WTC11 (cell line): ENCODE results near the gene USP4. TPM values are rescaled to one million over a fixed set of nuclear protein-coding genes. Genes with fewer than 3 reads are reported as not detected.

Source experiments
- ATAC-seq: fragments of 200-7000 bp; cut with Tn5 transposase; 2 replicates; pipeline ENCODE4 v1.10.0; 2021; ENCODE audit warnings: mild to moderate bottlenecking, moderate library complexity
- CTCF ChIA-PET: fragments of 300-600 bp; sonication (Branson Sonifier 250); formaldehyde crosslinking; loops from one replicate; lab custom pipeline; 2021; ENCODE audit warnings: antibody characterized with exemption; lab: Charles Lee
- POLR2A ChIA-PET: fragments of 350-600 bp; sonication (Branson Sonifier 250); formaldehyde crosslinking; loops from one replicate; lab custom pipeline; 2021; ENCODE audit warnings: antibody characterized with exemption; lab: Charles Lee
- DNase-seq: peaks from one replicate; pipeline ENCODE4 v3.0.0; 2021; ENCODE audit warnings: low spot score
- H3K27ac Mint-ChIP-seq: 2 replicates; pipeline ENCODE4 v1.8.0; 2021; ENCODE audit warnings: mixed read lengths
- H3K27me3 Mint-ChIP-seq: 2 replicates; pipeline ENCODE4 v1.8.0; 2021; ENCODE audit warnings: low read depth, mild to moderate bottlenecking, moderate library complexity, mixed read lengths
- H3K36me3 Mint-ChIP-seq: 2 replicates; pipeline ENCODE4 v1.8.0; 2021; ENCODE audit warnings: mixed read lengths
- H3K4me1 Mint-ChIP-seq: 2 replicates; pipeline ENCODE4 v1.8.0; 2022; ENCODE audit warnings: mixed read lengths
- H3K4me3 Mint-ChIP-seq: 2 replicates; pipeline ENCODE4 v1.8.0; 2021; ENCODE audit warnings: mild to moderate bottlenecking, moderate library complexity, mixed read lengths
- H3K9me3 Mint-ChIP-seq: 2 replicates; pipeline ENCODE4 v1.8.0; 2021; ENCODE audit warnings: mixed read lengths
- ATF1 ChIP-seq: sonication (generic); formaldehyde crosslinking; IDR thresholded peaks from 2 replicates; pipeline ENCODE4 v1.8.1; 2023; ENCODE audit warnings: mild to moderate bottlenecking, moderate library complexity, missing genetic modification reagents
- CREB1 ChIP-seq: sonication (generic); formaldehyde crosslinking; IDR thresholded peaks from 2 replicates; pipeline ENCODE4 v1.8.0; 2023; ENCODE audit warnings: mild to moderate bottlenecking, missing genetic modification reagents
- GABPB1 ChIP-seq: sonication (generic); formaldehyde crosslinking; IDR thresholded peaks from 2 replicates; pipeline ENCODE4 v1.8.1; 2023; ENCODE audit warnings: mild to moderate bottlenecking, missing genetic modification reagents
- GTF2I ChIP-seq: fragments of 250-450 bp; sonication (Bioruptor Pico); conservative IDR thresholded peaks from 2 replicates; pipeline ENCODE4 v1.4.0; 2021; ENCODE audit warnings: mild to moderate bottlenecking
- SMAD4 ChIP-seq: sonication (generic); formaldehyde crosslinking; IDR thresholded peaks from 2 replicates; pipeline ENCODE4 v1.8.0; 2022; ENCODE audit warnings: mild to moderate bottlenecking, missing genetic modification reagents
- ZNF416 ChIP-seq: fragments of 250-450 bp; sonication (Bioruptor Pico); IDR thresholded peaks from 2 replicates; pipeline ENCODE4 v1.9.0; 2021; ENCODE audit warnings: mild to moderate bottlenecking, inconsistent platforms
- ZNF671 ChIP-seq: fragments of 250-450 bp; sonication (Bioruptor Pico); IDR thresholded peaks from 2 replicates; pipeline ENCODE4 v1.8.0; 2021; ENCODE audit warnings: mild to moderate bottlenecking
- total RNA-seq: library from RNA; stranded (reverse); gene quantifications from 3 replicates; pipeline ENCODE4 v1.2.3, GENCODE V29; 2021
- TF ChIP-seq, protein P1 (sequence below): sonication (generic); formaldehyde crosslinking; IDR thresholded peaks from 2 replicates; pipeline ENCODE4 v1.8.0; 2023; ENCODE audit warnings: missing genetic modification reagents
- TF ChIP-seq, protein P2 (sequence below): sonication (generic); formaldehyde crosslinking; IDR thresholded peaks from 2 replicates; pipeline ENCODE4 v1.8.0; 2023; ENCODE audit warnings: missing genetic modification reagents, mild to moderate bottlenecking, borderline replicate concordance
- TF ChIP-seq, protein P3 (sequence below): sonication (generic); formaldehyde crosslinking; IDR thresholded peaks from 2 replicates; pipeline ENCODE4 v1.8.1; 2022; ENCODE audit warnings: mild to moderate bottlenecking, moderate library complexity, missing genetic modification reagents
- TF ChIP-seq, protein P4 (sequence below): fragments of 250-450 bp; sonication (Bioruptor Pico); IDR thresholded peaks from 2 replicates; pipeline ENCODE4 v2.1.2; 2022; ENCODE audit warnings: mild to moderate bottlenecking, moderate library complexity
- TF ChIP-seq, protein P5 (sequence below): sonication (generic); formaldehyde crosslinking; IDR thresholded peaks from 2 replicates; pipeline ENCODE4 v1.8.1; 2023; ENCODE audit warnings: mild to moderate bottlenecking, missing genetic modification reagents
- TF ChIP-seq, protein P6 (sequence below): sonication (generic); formaldehyde crosslinking; IDR thresholded peaks from 2 replicates; pipeline ENCODE4 v1.8.1; 2023; ENCODE audit warnings: mild to moderate bottlenecking, missing genetic modification reagents, borderline replicate concordance
- TF ChIP-seq, protein P7 (sequence below): sonication (generic); formaldehyde crosslinking; conservative IDR thresholded peaks from 2 replicates; pipeline ENCODE4 v1.8.1; 2022; ENCODE audit warnings: mild to moderate bottlenecking, missing genetic modification reagents
- TF ChIP-seq, protein P8 (sequence below): sonication (generic); formaldehyde crosslinking; IDR thresholded peaks from 2 replicates; pipeline ENCODE4 v1.8.1; 2023; ENCODE audit warnings: mild to moderate bottlenecking, missing genetic modification reagents, moderate library complexity
- TF ChIP-seq, protein P9 (sequence below): fragments of 250-450 bp; sonication (Bioruptor Pico); conservative IDR thresholded peaks from 2 replicates; pipeline ENCODE4 v1.9.0; 2021; ENCODE audit warnings: mild to moderate bottlenecking
- TF ChIP-seq, protein P10 (sequence below): sonication (generic); formaldehyde crosslinking; IDR thresholded peaks from 2 replicates; pipeline ENCODE4 v1.8.0; 2022; ENCODE audit warnings: mild to moderate bottlenecking, missing genetic modification reagents

USP4 gene
- total RNA-seq, 1 experiment from 2014 or later, result 29.1 TPM

DNA sequence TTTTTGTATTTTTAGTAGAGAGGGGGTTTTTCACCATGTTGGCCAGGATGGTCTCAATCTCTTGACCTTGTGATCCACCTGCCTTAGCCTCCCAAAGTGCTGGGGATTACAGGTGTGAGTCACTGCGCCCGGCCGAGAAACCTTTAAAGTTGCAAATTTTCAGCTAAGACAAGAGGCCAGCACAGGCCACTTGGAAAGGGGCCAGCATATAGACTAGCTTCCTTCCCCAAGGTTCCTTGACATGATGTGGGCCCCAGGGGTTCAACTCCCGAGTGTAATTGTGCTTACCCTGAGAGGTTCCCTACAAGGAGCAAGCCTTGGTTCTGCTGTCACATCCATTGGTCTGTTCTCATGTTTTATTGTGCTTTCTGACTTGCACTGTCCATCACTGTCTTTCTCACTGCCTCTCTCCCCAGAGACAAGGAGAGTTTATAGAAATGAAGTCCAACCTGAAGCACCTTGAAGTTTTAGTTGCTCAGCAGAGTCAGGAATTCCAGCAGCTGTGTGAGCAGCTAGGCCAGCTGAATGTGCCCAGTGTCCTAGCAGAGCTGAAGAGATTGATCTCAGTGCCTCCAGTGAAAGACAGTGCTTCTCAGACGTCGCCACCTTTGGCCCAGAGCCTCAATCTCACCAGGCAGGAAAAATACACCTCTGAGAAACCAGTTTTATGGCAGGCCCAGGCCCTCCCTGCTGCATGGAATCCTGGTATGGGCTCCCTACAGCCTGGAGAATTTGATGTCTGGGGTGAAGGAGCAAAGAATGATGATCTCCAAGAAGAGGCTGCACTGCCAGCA lies 83.9 kb downstream of the USP4 start (continued):
- TF ChIP-seq, protein P1, sequence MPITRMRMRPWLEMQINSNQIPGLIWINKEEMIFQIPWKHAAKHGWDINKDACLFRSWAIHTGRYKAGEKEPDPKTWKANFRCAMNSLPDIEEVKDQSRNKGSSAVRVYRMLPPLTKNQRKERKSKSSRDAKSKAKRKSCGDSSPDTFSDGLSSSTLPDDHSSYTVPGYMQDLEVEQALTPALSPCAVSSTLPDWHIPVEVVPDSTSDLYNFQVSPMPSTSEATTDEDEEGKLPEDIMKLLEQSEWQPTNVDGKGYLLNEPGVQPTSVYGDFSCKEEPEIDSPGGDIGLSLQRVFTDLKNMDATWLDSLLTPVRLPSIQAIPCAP (CRISPR knock-in tag), result no peak
- TF ChIP-seq, protein P2, sequence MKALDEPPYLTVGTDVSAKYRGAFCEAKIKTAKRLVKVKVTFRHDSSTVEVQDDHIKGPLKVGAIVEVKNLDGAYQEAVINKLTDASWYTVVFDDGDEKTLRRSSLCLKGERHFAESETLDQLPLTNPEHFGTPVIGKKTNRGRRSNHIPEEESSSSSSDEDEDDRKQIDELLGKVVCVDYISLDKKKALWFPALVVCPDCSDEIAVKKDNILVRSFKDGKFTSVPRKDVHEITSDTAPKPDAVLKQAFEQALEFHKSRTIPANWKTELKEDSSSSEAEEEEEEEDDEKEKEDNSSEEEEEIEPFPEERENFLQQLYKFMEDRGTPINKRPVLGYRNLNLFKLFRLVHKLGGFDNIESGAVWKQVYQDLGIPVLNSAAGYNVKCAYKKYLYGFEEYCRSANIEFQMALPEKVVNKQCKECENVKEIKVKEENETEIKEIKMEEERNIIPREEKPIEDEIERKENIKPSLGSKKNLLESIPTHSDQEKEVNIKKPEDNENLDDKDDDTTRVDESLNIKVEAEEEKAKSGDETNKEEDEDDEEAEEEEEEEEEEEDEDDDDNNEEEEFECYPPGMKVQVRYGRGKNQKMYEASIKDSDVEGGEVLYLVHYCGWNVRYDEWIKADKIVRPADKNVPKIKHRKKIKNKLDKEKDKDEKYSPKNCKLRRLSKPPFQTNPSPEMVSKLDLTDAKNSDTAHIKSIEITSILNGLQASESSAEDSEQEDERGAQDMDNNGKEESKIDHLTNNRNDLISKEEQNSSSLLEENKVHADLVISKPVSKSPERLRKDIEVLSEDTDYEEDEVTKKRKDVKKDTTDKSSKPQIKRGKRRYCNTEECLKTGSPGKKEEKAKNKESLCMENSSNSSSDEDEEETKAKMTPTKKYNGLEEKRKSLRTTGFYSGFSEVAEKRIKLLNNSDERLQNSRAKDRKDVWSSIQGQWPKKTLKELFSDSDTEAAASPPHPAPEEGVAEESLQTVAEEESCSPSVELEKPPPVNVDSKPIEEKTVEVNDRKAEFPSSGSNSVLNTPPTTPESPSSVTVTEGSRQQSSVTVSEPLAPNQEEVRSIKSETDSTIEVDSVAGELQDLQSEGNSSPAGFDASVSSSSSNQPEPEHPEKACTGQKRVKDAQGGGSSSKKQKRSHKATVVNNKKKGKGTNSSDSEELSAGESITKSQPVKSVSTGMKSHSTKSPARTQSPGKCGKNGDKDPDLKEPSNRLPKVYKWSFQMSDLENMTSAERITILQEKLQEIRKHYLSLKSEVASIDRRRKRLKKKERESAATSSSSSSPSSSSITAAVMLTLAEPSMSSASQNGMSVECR, result no peak
- no peak for TF ChIP-seq ZNF416 (CRISPR knock-in tag)
- TF ChIP-seq, protein P3, sequence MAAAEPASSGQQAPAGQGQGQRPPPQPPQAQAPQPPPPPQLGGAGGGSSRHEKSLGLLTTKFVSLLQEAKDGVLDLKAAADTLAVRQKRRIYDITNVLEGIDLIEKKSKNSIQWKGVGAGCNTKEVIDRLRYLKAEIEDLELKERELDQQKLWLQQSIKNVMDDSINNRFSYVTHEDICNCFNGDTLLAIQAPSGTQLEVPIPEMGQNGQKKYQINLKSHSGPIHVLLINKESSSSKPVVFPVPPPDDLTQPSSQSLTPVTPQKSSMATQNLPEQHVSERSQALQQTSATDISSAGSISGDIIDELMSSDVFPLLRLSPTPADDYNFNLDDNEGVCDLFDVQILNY (CRISPR knock-in tag), result no peak

DNA sequence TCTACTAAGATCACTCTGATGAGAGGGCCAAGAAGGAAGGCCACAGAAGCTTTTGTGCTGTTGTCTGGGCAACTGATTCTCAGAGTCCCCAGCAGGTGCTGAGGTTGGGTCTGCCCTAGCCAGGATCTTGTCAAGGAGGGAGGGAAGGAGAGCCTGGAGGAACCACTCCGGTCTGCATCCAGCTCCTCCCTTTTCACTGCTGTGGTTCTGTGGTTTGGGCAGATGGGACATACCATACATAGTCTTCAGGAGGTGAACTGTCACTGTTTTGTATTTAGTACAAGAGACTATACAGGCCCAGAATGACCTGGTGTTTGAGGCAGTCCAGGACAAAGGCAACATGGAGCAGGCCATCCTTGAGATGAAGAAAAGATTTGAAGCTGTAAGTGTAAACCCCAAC lies 84.7 kb downstream of the USP4 start:
- Mint-ChIP-seq H3K27ac (no peak overlapping the region), H3K4me1 (no peaks in the 10 kb centered on the region), H3K4me3 (no peak overlapping the region), H3K9me3 (no peaks in the 10 kb centered on the region), H3K27me3 (no peaks in the 10 kb centered on the region), H3K36me3 (no peaks in the 10 kb centered on the region)
- ChIA-PET CTCF (interaction anchor here (0.7 kb wide), 1 partner anchor 41 kb away, joined by 3 read pairs; no protein-coding TSS in a partner anchor), POLR2A (interaction anchor here (0.6 kb wide), 1 partner anchor 167 kb away, joined by 4 read pairs; the partner anchor contains the start of gene AMT)
- DNase-seq (no peak), ATAC-seq (peak; percentile 50; the same call in 1 of the 2 replicates)
- TF ChIP-seq CREB1 (CRISPR knock-in tag) (no peak), ATF1 (CRISPR knock-in tag) (no peak), SMAD4 (CRISPR knock-in tag) (no peak), GTF2I (no peak), ZNF671 (no peak), GABPB1 (no peak)
- TF ChIP-seq, protein P4, sequence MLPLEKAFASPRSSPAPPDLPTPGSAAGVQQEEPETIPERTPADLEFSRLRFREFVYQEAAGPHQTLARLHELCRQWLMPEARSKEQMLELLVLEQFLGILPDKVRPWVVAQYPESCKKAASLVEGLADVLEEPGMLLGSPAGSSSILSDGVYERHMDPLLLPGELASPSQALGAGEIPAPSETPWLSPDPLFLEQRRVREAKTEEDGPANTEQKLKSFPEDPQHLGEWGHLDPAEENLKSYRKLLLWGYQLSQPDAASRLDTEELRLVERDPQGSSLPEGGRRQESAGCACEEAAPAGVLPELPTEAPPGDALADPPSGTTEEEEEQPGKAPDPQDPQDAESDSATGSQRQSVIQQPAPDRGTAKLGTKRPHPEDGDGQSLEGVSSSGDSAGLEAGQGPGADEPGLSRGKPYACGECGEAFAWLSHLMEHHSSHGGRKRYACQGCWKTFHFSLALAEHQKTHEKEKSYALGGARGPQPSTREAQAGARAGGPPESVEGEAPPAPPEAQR (CRISPR knock-in tag), result no peak
- TF ChIP-seq, protein P5, sequence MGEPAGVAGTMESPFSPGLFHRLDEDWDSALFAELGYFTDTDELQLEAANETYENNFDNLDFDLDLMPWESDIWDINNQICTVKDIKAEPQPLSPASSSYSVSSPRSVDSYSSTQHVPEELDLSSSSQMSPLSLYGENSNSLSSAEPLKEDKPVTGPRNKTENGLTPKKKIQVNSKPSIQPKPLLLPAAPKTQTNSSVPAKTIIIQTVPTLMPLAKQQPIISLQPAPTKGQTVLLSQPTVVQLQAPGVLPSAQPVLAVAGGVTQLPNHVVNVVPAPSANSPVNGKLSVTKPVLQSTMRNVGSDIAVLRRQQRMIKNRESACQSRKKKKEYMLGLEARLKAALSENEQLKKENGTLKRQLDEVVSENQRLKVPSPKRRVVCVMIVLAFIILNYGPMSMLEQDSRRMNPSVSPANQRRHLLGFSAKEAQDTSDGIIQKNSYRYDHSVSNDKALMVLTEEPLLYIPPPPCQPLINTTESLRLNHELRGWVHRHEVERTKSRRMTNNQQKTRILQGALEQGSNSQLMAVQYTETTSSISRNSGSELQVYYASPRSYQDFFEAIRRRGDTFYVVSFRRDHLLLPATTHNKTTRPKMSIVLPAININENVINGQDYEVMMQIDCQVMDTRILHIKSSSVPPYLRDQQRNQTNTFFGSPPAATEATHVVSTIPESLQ (CRISPR knock-in tag), result no peak
- TF ChIP-seq, protein P6, sequence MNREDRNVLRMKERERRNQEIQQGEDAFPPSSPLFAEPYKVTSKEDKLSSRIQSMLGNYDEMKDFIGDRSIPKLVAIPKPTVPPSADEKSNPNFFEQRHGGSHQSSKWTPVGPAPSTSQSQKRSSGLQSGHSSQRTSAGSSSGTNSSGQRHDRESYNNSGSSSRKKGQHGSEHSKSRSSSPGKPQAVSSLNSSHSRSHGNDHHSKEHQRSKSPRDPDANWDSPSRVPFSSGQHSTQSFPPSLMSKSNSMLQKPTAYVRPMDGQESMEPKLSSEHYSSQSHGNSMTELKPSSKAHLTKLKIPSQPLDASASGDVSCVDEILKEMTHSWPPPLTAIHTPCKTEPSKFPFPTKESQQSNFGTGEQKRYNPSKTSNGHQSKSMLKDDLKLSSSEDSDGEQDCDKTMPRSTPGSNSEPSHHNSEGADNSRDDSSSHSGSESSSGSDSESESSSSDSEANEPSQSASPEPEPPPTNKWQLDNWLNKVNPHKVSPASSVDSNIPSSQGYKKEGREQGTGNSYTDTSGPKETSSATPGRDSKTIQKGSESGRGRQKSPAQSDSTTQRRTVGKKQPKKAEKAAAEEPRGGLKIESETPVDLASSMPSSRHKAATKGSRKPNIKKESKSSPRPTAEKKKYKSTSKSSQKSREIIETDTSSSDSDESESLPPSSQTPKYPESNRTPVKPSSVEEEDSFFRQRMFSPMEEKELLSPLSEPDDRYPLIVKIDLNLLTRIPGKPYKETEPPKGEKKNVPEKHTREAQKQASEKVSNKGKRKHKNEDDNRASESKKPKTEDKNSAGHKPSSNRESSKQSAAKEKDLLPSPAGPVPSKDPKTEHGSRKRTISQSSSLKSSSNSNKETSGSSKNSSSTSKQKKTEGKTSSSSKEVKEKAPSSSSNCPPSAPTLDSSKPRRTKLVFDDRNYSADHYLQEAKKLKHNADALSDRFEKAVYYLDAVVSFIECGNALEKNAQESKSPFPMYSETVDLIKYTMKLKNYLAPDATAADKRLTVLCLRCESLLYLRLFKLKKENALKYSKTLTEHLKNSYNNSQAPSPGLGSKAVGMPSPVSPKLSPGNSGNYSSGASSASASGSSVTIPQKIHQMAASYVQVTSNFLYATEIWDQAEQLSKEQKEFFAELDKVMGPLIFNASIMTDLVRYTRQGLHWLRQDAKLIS (CRISPR knock-in tag), result no peak
- TF ChIP-seq, protein P7, sequence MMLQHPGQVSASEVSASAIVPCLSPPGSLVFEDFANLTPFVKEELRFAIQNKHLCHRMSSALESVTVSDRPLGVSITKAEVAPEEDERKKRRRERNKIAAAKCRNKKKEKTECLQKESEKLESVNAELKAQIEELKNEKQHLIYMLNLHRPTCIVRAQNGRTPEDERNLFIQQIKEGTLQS, result no peak
- TF ChIP-seq, protein P8, sequence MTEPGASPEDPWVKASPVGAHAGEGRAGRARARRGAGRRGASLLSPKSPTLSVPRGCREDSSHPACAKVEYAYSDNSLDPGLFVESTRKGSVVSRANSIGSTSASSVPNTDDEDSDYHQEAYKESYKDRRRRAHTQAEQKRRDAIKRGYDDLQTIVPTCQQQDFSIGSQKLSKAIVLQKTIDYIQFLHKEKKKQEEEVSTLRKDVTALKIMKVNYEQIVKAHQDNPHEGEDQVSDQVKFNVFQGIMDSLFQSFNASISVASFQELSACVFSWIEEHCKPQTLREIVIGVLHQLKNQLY (CRISPR knock-in tag), result no peak
- TF ChIP-seq, protein P9, sequence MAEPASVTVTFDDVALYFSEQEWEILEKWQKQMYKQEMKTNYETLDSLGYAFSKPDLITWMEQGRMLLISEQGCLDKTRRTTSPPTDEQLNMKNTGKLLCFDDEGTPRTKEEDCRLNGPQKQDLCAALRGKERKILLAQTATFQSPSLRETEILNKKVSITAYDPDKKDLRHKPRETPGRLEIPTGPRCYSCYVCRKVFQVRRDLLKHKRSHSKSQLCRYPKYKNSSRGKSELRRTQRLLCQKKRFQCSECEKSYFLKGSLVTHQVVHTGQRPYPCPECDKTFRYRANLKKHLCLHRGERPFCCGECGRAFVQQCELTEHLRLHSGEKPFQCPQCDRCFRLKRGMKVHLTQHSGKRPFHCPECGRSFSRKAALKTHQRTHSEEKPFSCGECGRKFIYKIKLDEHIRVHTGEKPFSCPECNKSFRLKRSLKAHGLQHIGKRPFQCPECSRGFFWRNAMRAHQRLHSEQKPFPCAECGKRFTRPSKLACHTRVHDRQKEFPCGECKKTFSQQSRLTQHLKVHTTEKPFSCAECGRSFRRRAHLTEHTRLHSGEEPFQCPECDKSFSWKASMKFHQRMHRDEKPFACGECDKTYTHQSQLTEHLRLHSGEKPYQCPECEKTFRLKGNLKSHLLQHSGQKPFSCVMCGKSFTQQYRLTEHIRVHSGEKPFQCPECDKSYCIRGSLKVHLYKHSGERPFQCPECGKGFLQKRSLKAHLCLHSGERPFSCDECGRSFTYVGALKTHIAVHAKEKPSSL, result no peak
- TF ChIP-seq, protein P10, sequence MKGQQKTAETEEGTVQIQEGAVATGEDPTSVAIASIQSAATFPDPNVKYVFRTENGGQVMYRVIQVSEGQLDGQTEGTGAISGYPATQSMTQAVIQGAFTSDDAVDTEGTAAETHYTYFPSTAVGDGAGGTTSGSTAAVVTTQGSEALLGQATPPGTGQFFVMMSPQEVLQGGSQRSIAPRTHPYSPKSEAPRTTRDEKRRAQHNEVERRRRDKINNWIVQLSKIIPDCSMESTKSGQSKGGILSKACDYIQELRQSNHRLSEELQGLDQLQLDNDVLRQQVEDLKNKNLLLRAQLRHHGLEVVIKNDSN, result no peak
